SK-N-SH treated with all-trans-retinoic acid at 6 μM for 48 hours (cell line): Measurements from ENCODE around the gene CNIH2.
A peak's percentile ranks its signal among the peaks of the same experiment; 100 is the strongest.

Experiments used
- ATAC-seq: fragments of 200-7000 bp; cut with Tn5 transposase; 3 replicates; pipeline ENCODE4 v1.9.1; 2020; ENCODE audit warnings: mild to moderate bottlenecking, moderate library complexity
- ARNTL ChIP-seq: fragments of 450-650 bp; formaldehyde crosslinking; IDR thresholded peaks from 2 replicates; pipeline ENCODE4 v1.5.0; 2020; ENCODE audit warnings: low read depth, mild to moderate bottlenecking, moderate library complexity, borderline replicate concordance
- CREB5 ChIP-seq: fragments of 250-450 bp; sonication (Bioruptor Pico); IDR thresholded peaks from 2 replicates; pipeline ENCODE4 v1.5.1; 2020; ENCODE audit warnings: low read depth, mild to moderate bottlenecking, moderate library complexity
- CSDC2 ChIP-seq: fragments of 250-450 bp; sonication (Bioruptor Pico); IDR thresholded peaks from 2 replicates; pipeline ENCODE4 v1.5.0; 2020; ENCODE audit warnings: mild to moderate bottlenecking, moderate library complexity
- ISL1 ChIP-seq: fragments of 250-450 bp; sonication (Bioruptor Pico); IDR thresholded peaks from 2 replicates; pipeline ENCODE4 v2.1.2; 2022; ENCODE audit warnings: mild to moderate bottlenecking, moderate library complexity
- OSR1 ChIP-seq: fragments of 250-450 bp; sonication (Bioruptor Pico); IDR thresholded peaks from 2 replicates; pipeline ENCODE4 v1.8.0; 2022; ENCODE audit warnings: moderate library complexity, mild to moderate bottlenecking, inconsistent platforms
- PATZ1 ChIP-seq: fragments of 250-450 bp; sonication (Bioruptor Pico); IDR thresholded peaks from 2 replicates; pipeline ENCODE4 v1.8.0; 2020; ENCODE audit warnings: mild to moderate bottlenecking, moderate library complexity, borderline replicate concordance
- POU6F1 ChIP-seq: fragments of 250-450 bp; sonication (Bioruptor Pico); IDR thresholded peaks from 2 replicates; pipeline ENCODE4 v1.8.0; 2021; ENCODE audit warnings: low read depth, mild to moderate bottlenecking, moderate library complexity, borderline replicate concordance
- PPARA ChIP-seq: fragments of 250-450 bp; sonication (Bioruptor Pico); IDR thresholded peaks from 2 replicates; pipeline ENCODE4 v1.5.0; 2020; ENCODE audit warnings: mild to moderate bottlenecking, borderline replicate concordance
- SNAI2 ChIP-seq: fragments of 250-450 bp; sonication (Bioruptor Pico); IDR thresholded peaks from 2 replicates; pipeline ENCODE4 v1.5.0; 2020; ENCODE audit warnings: mild to moderate bottlenecking, moderate library complexity
- TCF4 ChIP-seq: fragments of 250-450 bp; sonication (Bioruptor Pico); IDR thresholded peaks from 2 replicates; pipeline ENCODE4 v1.8.0; 2021; ENCODE audit warnings: mild to moderate bottlenecking, moderate library complexity, borderline replicate concordance
- TSHZ2 ChIP-seq: fragments of 250-450 bp; sonication (Bioruptor Pico); IDR thresholded peaks from 2 replicates; pipeline ENCODE4 v1.5.0; 2020; ENCODE audit warnings: mild to moderate bottlenecking, moderate library complexity
- ZNF565 ChIP-seq: fragments of 450-650 bp; formaldehyde crosslinking; conservative IDR thresholded peaks from 2 replicates; pipeline ENCODE4 v1.5.0; 2020; ENCODE audit warnings: low read depth, mild to moderate bottlenecking, moderate library complexity
- ZNF70 ChIP-seq: fragments of 450-650 bp; formaldehyde crosslinking; IDR thresholded peaks from 2 replicates; pipeline ENCODE4 v1.5.0; 2020; ENCODE audit warnings: mild to moderate bottlenecking, moderate library complexity
- ZNF8 ChIP-seq: fragments of 450-650 bp; formaldehyde crosslinking; IDR thresholded peaks from 2 replicates; pipeline ENCODE4 v1.5.0; 2020; ENCODE audit warnings: mild to moderate bottlenecking, moderate library complexity

The CNIH2 gene

GRCh38 chr11:66311965-66312548 is 34.1 kb downstream of the CNIH2 start:
- TF ChIP-seq ZNF565 (CRISPR knock-in tag) (no peak), TCF4 (CRISPR knock-in tag) (0 out of 2 replicates have a peak, but pooled peaks have one; percentile 17), ZNF8 (no peak), PATZ1 (CRISPR knock-in tag) (peak; percentile 46; the same call in 1 of the 2 replicates)
- ATAC-seq, result peak; percentile 78

GRCh38 chr11:66312549-66313320 is 34.8 kb downstream of the CNIH2 start:
- peak; percentile 92 for ATAC-seq
- TF ChIP-seq PATZ1 (CRISPR knock-in tag) (no peak), TSHZ2 (CRISPR knock-in tag) (peak; percentile 77; the same call in 1 of the 2 replicates), ARNTL (CRISPR knock-in tag) (no peak), CREB5 (CRISPR knock-in tag) (no peak), ZNF565 (CRISPR knock-in tag) (no peak), POU6F1 (CRISPR knock-in tag) (no peak), SNAI2 (CRISPR knock-in tag) (no peak), TCF4 (CRISPR knock-in tag) (peak; percentile 96), CSDC2 (CRISPR knock-in tag) (peak; percentile 47; the same call in 1 of the 2 replicates), ISL1 (CRISPR knock-in tag) (no peak), OSR1 (CRISPR knock-in tag) (no peak), ZNF70 (CRISPR knock-in tag) (no peak), PPARA (CRISPR knock-in tag) (no peak)
- TF ChIP-seq, all 23 proteins: peak for 3

- ATAC-seq, result peak; percentile 26; the same call in 2 of the 3 replicates
- TF ChIP-seq ZNF70 (CRISPR knock-in tag) (no peak; the same call in 1 of the 2 replicates), TCF4 (CRISPR knock-in tag) (peak; percentile 76; the same call in 1 of the 2 replicates)
Measured at GRCh38 chr11:66313321-66314185, 35.6 kb downstream of the CNIH2 start.
